HG03520 (cell line): Measurements from ENCODE around the gene TMEM179.

Experiments used
- ATAC-seq: cut with Tn5 transposase; IDR thresholded peaks from one replicate; pipeline ENCODE4 v1.9.1; 2021; ENCODE audit warnings: mild to moderate bottlenecking, moderate library complexity; ENCODE audit not compliant: unreplicated experiment

TMEM179 gene

GRCh38 chr14:104547310-104547997, 57.1 kb downstream of the TMEM179 start:
- no peak for ATAC-seq

- ATAC-seq, result no peak
These were observed 57.8 kb downstream of the TMEM179 start for GRCh38 chr14:104546591-104547309.

- ATAC-seq, result no peak
These were observed 58.5 kb downstream of the TMEM179 start for GRCh38 chr14:104545942-104546501.

GRCh38 chr14:104545151-104545941, 59.2 kb downstream of the TMEM179 start:
- ATAC-seq, result no peak

GRCh38 chr14:104544362-104544961, 60.1 kb downstream of the TMEM179 start:
- no peak for ATAC-seq

GRCh38 chr14:104542871-104543830, 61.4 kb downstream of the TMEM179 start:
- ATAC-seq, result no peak

GRCh38 chr14:104541905-104542465, 62.6 kb downstream of the TMEM179 start:
- ATAC-seq, result no peak
